ENCODE results near the gene ITGA8.

Gene ITGA8

DNA sequence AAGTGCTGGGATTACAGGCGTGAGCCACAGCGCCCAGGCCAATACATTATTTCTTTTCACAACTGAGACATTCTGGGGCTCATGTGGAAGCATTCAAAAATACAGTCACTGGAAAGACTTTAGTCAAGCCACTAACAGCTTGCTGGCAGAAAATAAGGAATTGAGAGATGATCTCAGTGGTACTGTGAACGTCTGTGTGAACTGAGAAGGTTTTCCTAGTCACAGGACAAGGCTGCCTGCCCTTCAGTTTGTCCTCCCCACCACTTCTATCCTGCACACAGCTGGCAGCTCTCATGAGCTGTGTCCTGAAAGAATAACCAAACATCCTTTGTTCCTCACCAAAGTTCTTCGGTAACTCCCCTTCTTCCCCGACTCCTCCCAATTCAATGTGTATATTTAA, 31.3 kb upstream of the ITGA8 start:
- TF ChIP-seq, protein P1, sequence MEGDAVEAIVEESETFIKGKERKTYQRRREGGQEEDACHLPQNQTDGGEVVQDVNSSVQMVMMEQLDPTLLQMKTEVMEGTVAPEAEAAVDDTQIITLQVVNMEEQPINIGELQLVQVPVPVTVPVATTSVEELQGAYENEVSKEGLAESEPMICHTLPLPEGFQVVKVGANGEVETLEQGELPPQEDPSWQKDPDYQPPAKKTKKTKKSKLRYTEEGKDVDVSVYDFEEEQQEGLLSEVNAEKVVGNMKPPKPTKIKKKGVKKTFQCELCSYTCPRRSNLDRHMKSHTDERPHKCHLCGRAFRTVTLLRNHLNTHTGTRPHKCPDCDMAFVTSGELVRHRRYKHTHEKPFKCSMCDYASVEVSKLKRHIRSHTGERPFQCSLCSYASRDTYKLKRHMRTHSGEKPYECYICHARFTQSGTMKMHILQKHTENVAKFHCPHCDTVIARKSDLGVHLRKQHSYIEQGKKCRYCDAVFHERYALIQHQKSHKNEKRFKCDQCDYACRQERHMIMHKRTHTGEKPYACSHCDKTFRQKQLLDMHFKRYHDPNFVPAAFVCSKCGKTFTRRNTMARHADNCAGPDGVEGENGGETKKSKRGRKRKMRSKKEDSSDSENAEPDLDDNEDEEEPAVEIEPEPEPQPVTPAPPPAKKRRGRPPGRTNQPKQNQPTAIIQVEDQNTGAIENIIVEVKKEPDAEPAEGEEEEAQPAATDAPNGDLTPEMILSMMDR (IDR thresholded peaks at IDR 0.05) = no peak

DNA sequence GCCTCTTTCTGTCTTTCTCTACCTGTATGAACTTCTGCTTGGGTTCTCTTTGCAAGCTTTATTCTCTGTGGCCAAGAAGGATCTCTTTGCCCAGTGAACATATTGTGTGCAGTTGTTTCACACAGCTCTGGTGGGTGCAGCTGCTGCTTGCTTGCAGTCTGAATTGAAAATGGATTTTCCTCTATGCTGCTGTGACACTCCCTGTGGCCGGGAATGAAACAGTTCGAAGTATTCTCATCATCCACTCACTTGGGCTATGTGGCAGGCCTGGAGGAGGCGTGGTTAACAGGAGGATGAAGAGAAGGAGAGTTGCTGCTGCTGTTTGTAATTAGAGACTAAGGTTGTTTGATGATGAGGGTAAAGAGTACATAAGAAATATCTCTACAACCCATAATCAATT, 28.4 kb upstream of the ITGA8 start:
- TF ChIP-seq, protein P1 (IDR thresholded peaks at IDR 0.05) = no peak

DNA sequence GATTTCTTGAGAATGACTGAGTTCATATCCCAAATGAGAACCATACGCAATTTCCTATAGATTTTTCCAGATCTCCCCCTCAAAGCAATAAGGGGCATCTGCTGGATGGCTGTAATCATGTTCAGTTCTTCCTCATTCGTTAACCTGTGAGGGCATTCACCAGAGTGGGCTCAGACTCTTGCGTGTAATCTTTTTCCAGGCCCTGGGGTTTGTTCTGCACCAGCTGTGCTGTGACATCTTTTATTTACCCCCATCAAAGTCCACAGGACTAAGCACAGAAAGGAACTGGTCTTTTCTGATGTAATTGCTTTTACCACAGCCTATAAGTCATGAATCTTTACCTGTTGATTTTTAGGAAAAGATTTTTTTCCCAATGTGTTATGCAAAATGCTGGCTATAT, 27.9 kb upstream of the ITGA8 start:
- TF ChIP-seq, protein P1 (IDR thresholded peaks at IDR 0.05) = no peak

DNA sequence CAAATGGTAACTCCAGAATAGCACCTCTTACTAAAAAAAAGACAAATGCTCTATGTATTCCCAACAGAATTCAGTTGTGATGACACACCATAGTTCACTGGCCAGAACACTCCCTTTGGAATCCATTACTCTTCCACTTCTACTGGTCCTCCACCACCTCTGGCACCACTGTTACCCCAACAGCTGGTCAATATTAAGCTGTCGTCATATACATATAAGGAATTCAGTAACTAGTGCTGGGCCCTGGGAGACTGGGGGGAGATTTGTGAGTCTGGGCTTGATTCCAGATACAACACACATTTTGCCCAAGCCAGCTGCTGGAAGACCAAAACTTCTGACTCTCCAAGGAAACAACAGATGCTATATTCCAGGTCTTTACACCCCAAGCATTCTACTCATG, 26.0 kb upstream of the ITGA8 start:
- TF ChIP-seq, protein P1 (IDR thresholded peaks at IDR 0.05) = no peak

DNA sequence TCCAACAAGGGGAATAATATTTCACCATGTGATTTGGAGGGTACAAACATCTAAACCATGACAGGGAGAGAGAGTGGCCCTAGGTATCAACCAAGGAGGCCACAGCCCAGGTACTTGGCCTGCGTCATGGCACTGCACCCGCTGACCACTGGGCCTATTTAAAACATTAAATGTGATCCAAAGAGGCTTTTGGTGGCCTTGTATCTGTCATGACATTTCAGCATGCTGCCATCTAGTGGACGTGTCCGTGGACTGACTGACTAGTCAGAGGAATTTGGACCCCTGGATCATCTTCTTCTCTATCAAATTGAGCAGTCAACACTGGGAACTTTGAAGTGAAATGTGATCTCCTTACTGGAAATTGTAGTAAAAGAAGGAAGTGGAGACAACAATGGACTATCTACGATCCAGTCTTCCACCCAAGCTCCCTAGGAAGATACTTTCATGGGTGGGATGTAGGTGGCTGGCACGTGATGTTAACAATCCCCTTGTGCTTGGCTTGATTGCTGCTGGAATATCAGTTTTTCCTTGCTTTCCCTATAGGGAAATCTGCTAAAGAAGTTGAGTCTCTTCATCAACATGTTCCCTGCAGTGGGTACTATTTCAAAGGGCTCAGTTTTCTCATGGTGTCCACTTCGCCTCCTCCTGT, 24.6 kb upstream of the ITGA8 start:
- TF ChIP-seq, protein P1 (IDR thresholded peaks at IDR 0.05) = peak; percentile 80

DNA sequence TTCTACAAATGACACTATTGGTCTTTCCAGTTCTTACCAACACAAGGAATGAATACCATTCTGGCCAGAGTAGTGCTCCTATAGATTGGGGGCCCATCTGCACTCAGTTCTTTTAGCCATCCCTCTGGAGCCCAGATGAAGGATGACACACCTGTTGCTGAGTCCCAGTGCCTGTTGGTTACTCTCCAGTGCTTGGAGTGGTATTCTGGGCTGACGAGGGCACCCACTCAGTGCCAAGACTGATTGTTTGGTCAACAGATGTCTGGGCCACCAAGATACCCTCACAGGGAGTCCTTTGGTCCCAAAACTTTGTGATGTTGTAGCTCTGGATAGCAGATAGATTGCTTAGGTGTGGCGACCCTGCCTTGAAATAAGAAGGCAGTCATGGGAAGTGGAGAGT, 23.7 kb upstream of the ITGA8 start:
- TF ChIP-seq, protein P1 (IDR thresholded peaks at IDR 0.05) = no peak

DNA sequence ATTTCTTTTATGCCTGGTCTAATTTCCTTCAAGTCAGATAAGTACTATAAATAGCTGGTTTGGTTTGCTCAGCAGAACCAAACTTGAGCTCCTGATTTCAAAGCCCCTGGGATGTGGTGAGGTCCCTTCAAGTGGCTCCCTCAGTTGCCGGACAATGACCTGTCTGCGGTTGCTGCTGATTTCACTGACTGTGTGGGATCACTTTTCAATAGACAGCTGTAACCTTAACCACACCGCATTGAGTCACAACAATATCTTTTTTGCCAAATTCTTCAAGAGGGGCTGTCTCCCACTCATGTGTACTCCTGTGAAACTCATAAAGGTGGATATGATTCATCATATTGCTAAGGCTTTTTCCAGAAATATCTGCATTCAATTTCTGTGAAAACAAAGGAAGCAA, 23.1 kb upstream of the ITGA8 start:
- TF ChIP-seq, protein P1 (IDR thresholded peaks at IDR 0.05) = no peak

DNA sequence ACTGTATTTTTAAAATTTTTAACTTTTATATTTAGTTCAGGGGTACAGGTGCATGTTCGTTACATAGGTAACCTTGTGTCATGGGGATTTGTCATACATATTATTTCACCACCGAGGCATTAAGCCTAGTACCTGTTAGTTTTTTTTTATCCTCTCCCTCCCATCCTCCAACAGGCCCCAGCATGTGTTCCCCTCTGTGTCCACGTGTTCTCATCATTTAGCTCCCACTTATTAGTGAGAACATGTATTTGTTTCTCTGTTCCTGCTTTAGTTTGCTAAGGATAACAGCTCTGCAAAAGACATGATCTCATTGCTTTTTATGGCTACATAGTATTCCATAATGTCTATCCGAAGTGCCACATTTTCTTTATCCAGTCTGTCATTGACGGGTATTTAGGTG, 22.4 kb upstream of the ITGA8 start:
- TF ChIP-seq, protein P1 (IDR thresholded peaks at IDR 0.05) = no peak
